K562 (cell line): ENCODE data around the gene ACOT4. TPM values are rescaled to one million over a fixed set of nuclear protein-coding genes. Genes with fewer than 3 reads are reported as not detected.

Experiments used
- ATAC-seq: fragments of 200-7000 bp; cut with Tn5 transposase; 3 replicates; pipeline ENCODE4 v1.9.1; 2020; ENCODE audit warnings: moderate library complexity
- BruUV-seq: library from RNA; stranded (reverse); fragments of 400-500 nt; replicated peaks from 2 replicates; lab custom pipeline; 2021; lab: Mats Ljungman, UMichigan
- CTCF ChIA-PET: fragments of 300-600 bp; formaldehyde crosslinking; extraction: SDS; loops from one replicate; lab custom pipeline; 2021; ENCODE audit warnings: low intra/inter-chr PET ratio; lab: Yijun Ruan, JAX
- POLR2A ChIA-PET: fragments of 300-600, 350-650 bp; sonication (Branson Sonifier 250); formaldehyde crosslinking; extraction: SDS; loops from one replicate; lab custom pipeline; 2021; ENCODE audit warnings: antibody characterized with exemption, inconsistent platforms; lab: Yijun Ruan, JAX
- DNase-seq, 4 experiments: peaks; one replicate each; pipeline versions ENCODE4 v3.0.0 to v3.0.0-alpha.2; 2011 to 2018; ENCODE audit warnings: low spot score in 3 of 4, mixed read lengths in 3 of 4; ENCODE audit errors: extremely low read depth in 1 of 4
- FAIRE-seq: peaks from 2 replicates; lab custom pipeline; 2011; peaks lifted over from hg19 to GRCh38; lab: Jason Lieb, UNC
- H2AFZ ChIP-seq: 2 replicates; pipeline ENCODE4 v1.6.0; 2011; ENCODE audit warnings: low read depth, low read length, control low read depth, inconsistent platforms
- H3K27ac ChIP-seq: fragments of 200-600 bp; 3 replicates; pipeline ENCODE4 v1.8.0; 2011; ENCODE audit warnings: low read depth, mild to moderate bottlenecking, control low read depth, inconsistent platforms, low read length, moderate library complexity, mixed read lengths; ENCODE audit errors: extremely low read depth
- H3K27me3 ChIP-seq, 2 experiments: fragments of 300-600 bp in 1 of 2; 2 replicates in 1 of 2; 3 replicates in 1 of 2; pipeline versions ENCODE4 v1.6.0 to v1.8.0; 2011; ENCODE audit warnings: inconsistent platforms in 2 of 2, low read length in 2 of 2, mild to moderate bottlenecking in 1 of 2, mixed read lengths in 1 of 2, moderate library complexity in 1 of 2; ENCODE audit not compliant: control insufficient read depth in 2 of 2, insufficient read depth in 2 of 2
- H3K36me3 ChIP-seq: fragments of 300-600 bp; 3 replicates; pipeline ENCODE4 v1.8.0; 2011; ENCODE audit warnings: mild to moderate bottlenecking, low read length, inconsistent platforms; ENCODE audit not compliant: control insufficient read depth, insufficient read depth
- H3K4me1 ChIP-seq, 2 experiments: fragments of 200-600 bp in 1 of 2; replicated peaks in 1 of 2; 2 replicates in 1 of 2; 3 replicates in 1 of 2; pipeline versions ENCODE4 v1.5.1 to v1.8.0; 2011; ENCODE audit warnings: inconsistent platforms in 2 of 2, low read length in 2 of 2, mild to moderate bottlenecking in 1 of 2, mixed read lengths in 1 of 2, moderate library complexity in 1 of 2; ENCODE audit not compliant: control insufficient read depth in 2 of 2, insufficient read depth in 2 of 2
- H3K4me2 ChIP-seq: 2 replicates; pipeline ENCODE4 v1.6.1; 2011; ENCODE audit warnings: low read length, control low read depth, inconsistent platforms, mixed read lengths; ENCODE audit not compliant: insufficient read depth
- H3K4me3 ChIP-seq: fragments of 200-600 bp; sonication (generic), shearing (Covaris generic); 2 replicates; pipeline ENCODE4 v1.5.1; 2016; ENCODE audit warnings: control low read depth, inconsistent platforms
- H3K79me2 ChIP-seq: fragments of 200-600 bp; 3 replicates; pipeline ENCODE4 v1.8.0; 2011; ENCODE audit warnings: low read length, inconsistent platforms; ENCODE audit not compliant: control insufficient read depth, insufficient read depth
- H3K9ac ChIP-seq, 2 experiments: 2 replicates each; pipeline versions ENCODE4 v1.6.0 to v1.6.1; 2011; ENCODE audit warnings: low read depth in 2 of 2, low read length in 2 of 2, control low read depth in 1 of 2, inconsistent platforms in 1 of 2, mild to moderate bottlenecking in 1 of 2, mixed read lengths in 1 of 2; ENCODE audit not compliant: insufficient read depth in 1 of 2
- H3K9me1 ChIP-seq: one replicate; pipeline ENCODE4 v1.6.0; 2011; ENCODE audit warnings: inconsistent platforms, mild to moderate bottlenecking, low read length, moderate library complexity; ENCODE audit not compliant: control insufficient read depth, insufficient read depth
- H3K9me3 ChIP-seq: replicated peaks from 2 replicates; pipeline ENCODE4 v1.5.1; 2011; ENCODE audit warnings: low read depth, low read length, inconsistent platforms; ENCODE audit not compliant: control insufficient read depth, insufficient read depth
- H4K20me1 ChIP-seq: replicated peaks from 2 replicates; pipeline ENCODE4 v1.6.1; 2011; ENCODE audit warnings: low read length, inconsistent platforms, mixed read lengths; ENCODE audit not compliant: control insufficient read depth, insufficient read depth
- ARID3B ChIP-seq: fragments of 250-450 bp; sonication (Bioruptor Pico); IDR thresholded peaks from 2 replicates; pipeline ENCODE4 v1.4.0; 2020; ENCODE audit warnings: borderline replicate concordance
- CCAR2 ChIP-seq: fragments of 200-400 bp; formaldehyde crosslinking; IDR thresholded peaks from 2 replicates; pipeline ENCODE4 v1.6.1; 2017; ENCODE audit warnings: mild to moderate bottlenecking, low read depth, low read length
- EP300 ChIP-seq: IDR thresholded peaks from 2 replicates; pipeline ENCODE4 v1.6.1; 2012; ENCODE audit warnings: low read length, improper control_type of control experiment
- FOXA3 ChIP-seq, 2 experiments: fragments of 450-650 bp in 1 of 2; sonication (generic) in 1 of 2; formaldehyde crosslinking; IDR thresholded peaks in 1 of 2; conservative IDR thresholded peaks in 1 of 2; 2 replicates each; pipeline versions ENCODE4 v1.4.0 to v1.8.0; 2020 to 2022; ENCODE audit warnings: mild to moderate bottlenecking in 2 of 2, missing genetic modification reagents in 1 of 2
- HNRNPH1 ChIP-seq: fragments of 200-400 bp; formaldehyde crosslinking; optimal IDR thresholded peaks from 2 replicates; pipeline ENCODE3; 2017; ENCODE audit warnings: low read depth, mild to moderate bottlenecking, low read length, moderate library complexity
- NELFE ChIP-seq: IDR thresholded peaks from 2 replicates; pipeline ENCODE4 v1.6.1; 2011; ENCODE audit warnings: mild to moderate bottlenecking; ENCODE audit not compliant: insufficient read depth, insufficient read length
- STAT5B ChIP-seq: fragments of 250-450 bp; sonication (Bioruptor Pico); IDR thresholded peaks from 2 replicates; pipeline ENCODE4 v1.8.0; 2021; ENCODE audit warnings: mild to moderate bottlenecking, inconsistent platforms
- ZC3H11A ChIP-seq: IDR thresholded peaks from 2 replicates; pipeline ENCODE4 v1.6.1; 2012; ENCODE audit warnings: low read depth, low read length, improper control_type of control experiment
- ZMIZ1 ChIP-seq, 2 experiments: fragments of 150-350 bp in 1 of 2; IDR thresholded peaks; 2 replicates each; pipeline ENCODE4 v1.6.1; 2012 to 2016; ENCODE audit warnings: low read depth in 2 of 2, low read length in 2 of 2, mild to moderate bottlenecking in 1 of 2, moderate library complexity in 1 of 2
- ZNF280A ChIP-seq: fragments of 450-650 bp; IDR thresholded peaks from 2 replicates; pipeline ENCODE4 v1.6.1; 2018; ENCODE audit warnings: mild to moderate bottlenecking, low read depth; ENCODE audit not compliant: partially characterized antibody
- ZZZ3 ChIP-seq: fragments of 450-650 bp; IDR thresholded peaks from 2 replicates; pipeline ENCODE4 v1.6.1; 2016; ENCODE audit warnings: antibody characterized with exemption, mild to moderate bottlenecking, moderate library complexity
- in situ Hi-C: fragments of 300-500 bp; cut with MboI; formaldehyde crosslinking; loops from 4 replicates; pipeline ENCODE4 v1.15.0; 2018; ENCODE audit warnings: inconsistent platforms, mixed read lengths
- intact Hi-C: fragments of 100-400 bp; cut with micrococcal nuclease; formaldehyde crosslinking; loops from 2 replicates; pipeline ENCODE4 v1.14.2; 2022
- polyA plus RNA-seq, 8 experiments: library from polyadenylated mRNA; depleted of rRNA in 4 of 8; stranded (reverse) in 5 of 8; unstranded in 3 of 8; fragments of >200 nt; fragmentation: Nextera tagmentation in 2 of 8; fragmentation: Illumina TruSeq in 1 of 8; extraction: Ambion mirVana in 2 of 8; extraction: Trizol in 1 of 8; gene quantifications; 2 replicates each; pipeline versions ENCODE4 v1.2.1 to v1.2.3, GENCODE V29; 2011 to 2014; ENCODE audit warnings: inconsistent platforms in 1 of 8, missing spikeins in 1 of 8
- total RNA-seq, 7 experiments: library from RNA; depleted of rRNA in 6 of 7; stranded (reverse); fragments of >200 nt in 6 of 7; fragmentation: Illumina TruSeq in 2 of 7; extraction: Trizol in 2 of 7; gene quantifications; 2 replicates each; pipeline versions ENCODE4 v1.2.1 to v1.2.3, GENCODE V29; 2011 to 2021; ENCODE audit warnings: low replicate concordance in 1 of 7

ACOT4 gene
- total and polyA plus RNA-seq, 9 of the 15 experiments (the other 6 are each of a cell fraction or from before 2014, with no cell fraction given), result not detected

- H3K4me1 ChIP-seq, result no peaks in the 10 kb centered on the region
- ATAC-seq (no peak), FAIRE-seq (no peak), DNase-seq (no peak)
- no peaks in the 10 kb centered on the region for H3K9me3 ChIP-seq
- no peak overlapping the region for H2AFZ ChIP-seq
- intact Hi-C loops, result no loop called here
- H3K4me3 ChIP-seq, result no peak overlapping the region
- H3K4me2 ChIP-seq, result no peak overlapping the region
- ChIA-PET CTCF (no interaction called here), POLR2A (no interaction called here)
- no peaks in the 10 kb centered on the region for H3K36me3 ChIP-seq
- H4K20me1 ChIP-seq, result no peaks in the 10 kb centered on the region
- no peaks in the 10 kb centered on the region for H3K9me1 ChIP-seq
- H3K27ac ChIP-seq, result no peak overlapping the region
- H3K27me3 ChIP-seq, result no peaks in the 10 kb centered on the region
- TF ChIP-seq ARID3B (CRISPR knock-in tag) (no peak), ZNF280A (no peak), HNRNPH1 (no peak), FOXA3 (CRISPR knock-in tag; conservative IDR thresholded peaks at IDR 0.05 in 1 of 2, IDR thresholded peaks at IDR 0.05 in 1 of 2) (no peak), ZMIZ1 (IDR thresholded peaks at IDR 0.05; ENCODE audit: low read depth in 2 of 2, low read length in 2 of 2) (no peak), NELFE (no peak), CCAR2 (no peak), EP300 (no peak), STAT5B (no peak), ZC3H11A (no peak), ZZZ3 (no peak)
- in situ Hi-C loops, result no loop called here
- H3K79me2 ChIP-seq, result no peaks in the 10 kb centered on the region
- no TSS peak for BruUV-seq
- H3K9ac ChIP-seq, result no peak overlapping the region
These were observed 7.8 kb downstream of the ACOT4 start for GRCh38 chr14:73599499-73599898.
